OCI-LY1 (cell line): ENCODE data around the gene PAX6.

Experiments used
- H2AFZ ChIP-seq: fragments of 200-600 bp; sonication (generic), shearing (Covaris generic); 2 replicates; pipeline ENCODE4 v1.6.0; 2014; ENCODE audit warnings: antibody characterized with exemption, mild to moderate bottlenecking, low read length
- H3F3A ChIP-seq: fragments of 200-600 bp; sonication (generic), shearing (Covaris generic); 2 replicates; pipeline ENCODE4 v1.6.0; 2014; ENCODE audit warnings: mild to moderate bottlenecking, antibody characterized with exemption, low read length, moderate library complexity; ENCODE audit not compliant: insufficient read depth
- H3K27ac ChIP-seq: fragments of 200-600 bp; sonication (generic); 2 replicates; pipeline ENCODE4 v1.5.1; 2014; ENCODE audit warnings: low read length, mixed run types, mild to moderate bottlenecking, low read depth; ENCODE audit not compliant: poor library complexity, severe bottlenecking
- H3K27me3 ChIP-seq: fragments of 200-600 bp; sonication (generic); 2 replicates; pipeline ENCODE4 v1.6.0; 2014; ENCODE audit warnings: antibody characterized with exemption, mild to moderate bottlenecking, low read length, moderate library complexity; ENCODE audit not compliant: insufficient read depth
- H3K36me3 ChIP-seq: fragments of 200-600 bp; sonication (generic); 2 replicates; pipeline ENCODE4 v1.6.1; 2014; ENCODE audit warnings: mild to moderate bottlenecking, antibody characterized with exemption, low read length, moderate library complexity, mixed read lengths; ENCODE audit not compliant: insufficient read depth
- H3K4me1 ChIP-seq: fragments of 200-600 bp; sonication (generic); 2 replicates; pipeline ENCODE4 v1.5.1; 2014; ENCODE audit warnings: mild to moderate bottlenecking, low read length, moderate library complexity; ENCODE audit not compliant: insufficient read depth, severe bottlenecking
- H3K4me2 ChIP-seq: fragments of 200-600 bp; sonication (generic), shearing (Covaris generic); 2 replicates; pipeline ENCODE4 v1.6.1; 2014; ENCODE audit warnings: low read length
- H3K4me3 ChIP-seq: fragments of 200-600 bp; sonication (generic); 2 replicates; pipeline ENCODE4 v1.5.1; 2014; ENCODE audit warnings: low read length, low read depth, mild to moderate bottlenecking, mixed read lengths; ENCODE audit not compliant: poor library complexity, severe bottlenecking
- H3K79me2 ChIP-seq: fragments of 200-600 bp; shearing (Covaris generic); 2 replicates; pipeline ENCODE4 v1.6.1; 2016; ENCODE audit warnings: mixed run types, low read length, mixed read lengths; ENCODE audit not compliant: insufficient read depth
- H3K9ac ChIP-seq: fragments of 200-600 bp; sonication (generic), shearing (Covaris generic); 2 replicates; pipeline ENCODE4 v1.6.1; 2014; ENCODE audit warnings: mild to moderate bottlenecking, low read length, mixed read lengths
- H3K9me2 ChIP-seq: fragments of 200-600 bp; sonication (generic), shearing (Covaris generic); 2 replicates; pipeline ENCODE4 v1.6.1; 2014; ENCODE audit warnings: low read depth, mild to moderate bottlenecking, low read length, mixed read lengths
- H3K9me3 ChIP-seq: fragments of 200-600 bp; shearing (Covaris generic); 2 replicates; pipeline ENCODE4 v1.6.1; 2014; ENCODE audit warnings: low read length, mixed read lengths
- H4K20me1 ChIP-seq: fragments of 200-600 bp; sonication (generic), shearing (Covaris generic); 2 replicates; pipeline ENCODE4 v1.6.0; 2016; ENCODE audit warnings: mild to moderate bottlenecking, low read length; ENCODE audit not compliant: insufficient read depth
- CTCF ChIP-seq: fragments of 200-600 bp; sonication (generic), shearing (Covaris generic); IDR thresholded peaks from 2 replicates; pipeline ENCODE4 v1.5.1; 2017; ENCODE audit warnings: mild to moderate bottlenecking, antibody characterized with exemption, low read length, moderate library complexity, mixed read lengths
- EZH2 ChIP-seq: fragments of 200-600 bp; sonication (generic), shearing (Covaris generic); IDR thresholded peaks from 2 replicates; pipeline ENCODE4 v1.8.0; 2017; ENCODE audit warnings: borderline replicate concordance, mixed run types, mild to moderate bottlenecking, antibody characterized with exemption, low read length, moderate library complexity, mixed read lengths

PAX6 gene

GRCh38 chr11:31845331-31845730 lies 34.2 kb upstream of the PAX6 start:
- no peak overlapping the region for H3K4me3 ChIP-seq
- no peak overlapping the region for H3K9ac ChIP-seq
- no peaks in the 10 kb centered on the region for H3K4me1 ChIP-seq
- H3K9me2 ChIP-seq = no peaks in the 10 kb centered on the region
- no peaks in the 10 kb centered on the region for H3F3A ChIP-seq
- H4K20me1 ChIP-seq = no peaks in the 10 kb centered on the region
- no peaks in the 10 kb centered on the region for H3K36me3 ChIP-seq
- no peaks in the 10 kb centered on the region for H3K79me2 ChIP-seq
- H3K27me3 ChIP-seq = 0 out of 2 replicates have a peak, but pooled peaks cover 4% of the 10 kb centered on the region
- H2AFZ ChIP-seq = no peak overlapping the region
- H3K27ac ChIP-seq = no peak overlapping the region
- H3K9me3 ChIP-seq = no peaks in the 10 kb centered on the region
- no peak overlapping the region for H3K4me2 ChIP-seq
- TF ChIP-seq EZH2 (no peak), CTCF (no peak)

GRCh38 chr11:31844351-31844750 lies 33.2 kb upstream of the PAX6 start:
- no peaks in the 10 kb centered on the region for H3K9me2 ChIP-seq
- H3K9me3 ChIP-seq = no peaks in the 10 kb centered on the region
- H3K79me2 ChIP-seq = no peaks in the 10 kb centered on the region
- no peaks in the 10 kb centered on the region for H4K20me1 ChIP-seq
- H3K4me2 ChIP-seq = no peak overlapping the region
- no peak overlapping the region for H3K4me3 ChIP-seq
- no peak overlapping the region for H3K27ac ChIP-seq
- no peak for TF ChIP-seq CTCF
- TF ChIP-seq EZH2 = no peak
- no peak overlapping the region for H2AFZ ChIP-seq
- H3K27me3 ChIP-seq = 0 out of 2 replicates have a peak, but pooled peaks cover 4% of the 10 kb centered on the region
- no peak overlapping the region for H3K9ac ChIP-seq
- H3F3A ChIP-seq = no peaks in the 10 kb centered on the region
- no peaks in the 10 kb centered on the region for H3K36me3 ChIP-seq
- no peaks in the 10 kb centered on the region for H3K4me1 ChIP-seq

- H2AFZ ChIP-seq = no peak overlapping the region
- 0 out of 2 replicates have a peak, but pooled peaks cover 4% of the 10 kb centered on the region for H3K27me3 ChIP-seq
- no peak overlapping the region for H3K27ac ChIP-seq
- no peaks in the 10 kb centered on the region for H4K20me1 ChIP-seq
- H3K9ac ChIP-seq = no peak overlapping the region
- no peaks in the 10 kb centered on the region for H3K4me1 ChIP-seq
- H3K9me3 ChIP-seq = no peaks in the 10 kb centered on the region
- no peaks in the 10 kb centered on the region for H3K9me2 ChIP-seq
- no peak overlapping the region for H3K4me3 ChIP-seq
- no peaks in the 10 kb centered on the region for H3K79me2 ChIP-seq
- H3K36me3 ChIP-seq = no peaks in the 10 kb centered on the region
- H3F3A ChIP-seq = no peaks in the 10 kb centered on the region
- H3K4me2 ChIP-seq = no peak overlapping the region
- TF ChIP-seq CTCF (no peak), EZH2 (no peak)
Measured at GRCh38 chr11:31841435-31841834, 30.3 kb upstream of the PAX6 start.
